NB4 (cell line): ENCODE measurements around the gene KCNIP2.
A peak's percentile ranks its signal among the peaks of the same experiment; 100 is the strongest.

Source experiments
- DNase-seq: peaks from one replicate; pipeline ENCODE4 v3.0.0; 2010; ENCODE audit warnings: low read depth
- H3K4me3 ChIP-seq: one replicate; pipeline ENCODE4 v1.5.1; 2011; ENCODE audit warnings: mild to moderate bottlenecking, low read depth, low read length, moderate library complexity
- MAX ChIP-seq: IDR thresholded peaks from 2 replicates; pipeline ENCODE4 v1.6.1; 2011; ENCODE audit warnings: low read depth, low read length
- MYC ChIP-seq: IDR thresholded peaks from 2 replicates; pipeline ENCODE4 v1.6.1; 2011; ENCODE audit warnings: low read depth, low read length
- POLR2A ChIP-seq: IDR thresholded peaks from 2 replicates; pipeline ENCODE4 v1.6.1; 2011; ENCODE audit warnings: mild to moderate bottlenecking; ENCODE audit not compliant: insufficient read length; ENCODE audit errors: extremely low read depth
- TF ChIP-seq, protein P1 (sequence below): IDR thresholded peaks from one replicate; pipeline ENCODE4 v1.5.1; 2012; ENCODE audit warnings: low read depth, low read length

KCNIP2 gene

DNA sequence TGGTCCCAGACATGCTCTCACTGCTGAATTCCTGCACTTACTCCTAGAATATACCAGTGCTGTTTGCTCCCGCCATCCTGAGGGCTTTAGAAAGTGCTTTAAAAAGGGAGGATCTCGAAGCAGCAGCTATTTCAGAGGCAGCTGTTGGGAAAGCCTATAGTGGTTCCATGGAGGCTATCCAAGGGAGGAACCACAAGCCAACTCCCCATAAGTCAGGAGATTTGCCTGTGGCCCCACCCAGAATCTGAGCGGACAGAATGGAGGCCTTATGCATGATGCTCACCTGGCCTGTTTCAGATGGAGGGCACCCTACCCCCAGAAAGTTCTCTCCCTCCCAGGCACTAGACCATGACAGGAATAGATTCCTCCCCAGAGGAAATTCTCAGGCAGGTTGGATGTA lies 2.3 kb upstream of the KCNIP2 start:
- DNase-seq, result no peak
- TF ChIP-seq POLR2A (no peak), MAX (no peak), MYC (no peak)
- TF ChIP-seq, protein P1, sequence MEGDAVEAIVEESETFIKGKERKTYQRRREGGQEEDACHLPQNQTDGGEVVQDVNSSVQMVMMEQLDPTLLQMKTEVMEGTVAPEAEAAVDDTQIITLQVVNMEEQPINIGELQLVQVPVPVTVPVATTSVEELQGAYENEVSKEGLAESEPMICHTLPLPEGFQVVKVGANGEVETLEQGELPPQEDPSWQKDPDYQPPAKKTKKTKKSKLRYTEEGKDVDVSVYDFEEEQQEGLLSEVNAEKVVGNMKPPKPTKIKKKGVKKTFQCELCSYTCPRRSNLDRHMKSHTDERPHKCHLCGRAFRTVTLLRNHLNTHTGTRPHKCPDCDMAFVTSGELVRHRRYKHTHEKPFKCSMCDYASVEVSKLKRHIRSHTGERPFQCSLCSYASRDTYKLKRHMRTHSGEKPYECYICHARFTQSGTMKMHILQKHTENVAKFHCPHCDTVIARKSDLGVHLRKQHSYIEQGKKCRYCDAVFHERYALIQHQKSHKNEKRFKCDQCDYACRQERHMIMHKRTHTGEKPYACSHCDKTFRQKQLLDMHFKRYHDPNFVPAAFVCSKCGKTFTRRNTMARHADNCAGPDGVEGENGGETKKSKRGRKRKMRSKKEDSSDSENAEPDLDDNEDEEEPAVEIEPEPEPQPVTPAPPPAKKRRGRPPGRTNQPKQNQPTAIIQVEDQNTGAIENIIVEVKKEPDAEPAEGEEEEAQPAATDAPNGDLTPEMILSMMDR, result no peak
- no peak overlapping the region for H3K4me3 ChIP-seq

DNA sequence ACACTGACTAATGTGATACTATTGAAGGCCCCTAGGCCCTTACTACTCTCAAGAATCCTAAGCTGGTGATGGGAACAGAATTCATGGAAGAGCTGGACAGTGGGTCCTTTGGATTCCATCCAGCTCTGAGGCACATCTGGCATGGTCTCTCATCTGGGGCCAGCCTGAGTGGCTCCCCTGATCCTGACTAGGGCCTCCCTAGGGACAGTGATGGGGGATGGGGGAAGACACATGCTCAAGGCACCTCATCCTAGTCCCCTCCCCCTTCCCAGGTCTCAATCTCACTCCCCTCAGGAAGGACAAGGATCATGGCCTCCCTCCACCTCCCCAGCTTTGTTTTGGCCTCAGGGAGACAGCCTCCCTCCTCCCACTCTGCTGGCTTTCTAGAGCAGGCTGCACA lies 1.8 kb downstream of the KCNIP2 start:
- TF ChIP-seq POLR2A, result no peak
- TF ChIP-seq, protein P1, result no peak
- TF ChIP-seq MYC, result no peak
- TF ChIP-seq MAX, result no peak
- DNase-seq, result no peak
- H3K4me3 ChIP-seq, result no peak overlapping the region

- TF ChIP-seq, protein P1, result peak; percentile 97
- TF ChIP-seq MAX, result peak; percentile 75
- no peak for TF ChIP-seq POLR2A
- peak; percentile 88 for DNase-seq
- H3K4me3 ChIP-seq, result no peak overlapping the region
Measured at GRCh38 chr10:101840741-101841453, 2.7 kb downstream of the KCNIP2 start.

GRCh38 chr10:101840102-101840684 lies 3.4 kb downstream of the KCNIP2 start:
- no peak overlapping the region for H3K4me3 ChIP-seq
- DNase-seq, result no peak
- TF ChIP-seq, protein P1, result no peak
- TF ChIP-seq MAX, result no peak
- no peak for TF ChIP-seq MYC
- TF ChIP-seq POLR2A, result no peak

DNA sequence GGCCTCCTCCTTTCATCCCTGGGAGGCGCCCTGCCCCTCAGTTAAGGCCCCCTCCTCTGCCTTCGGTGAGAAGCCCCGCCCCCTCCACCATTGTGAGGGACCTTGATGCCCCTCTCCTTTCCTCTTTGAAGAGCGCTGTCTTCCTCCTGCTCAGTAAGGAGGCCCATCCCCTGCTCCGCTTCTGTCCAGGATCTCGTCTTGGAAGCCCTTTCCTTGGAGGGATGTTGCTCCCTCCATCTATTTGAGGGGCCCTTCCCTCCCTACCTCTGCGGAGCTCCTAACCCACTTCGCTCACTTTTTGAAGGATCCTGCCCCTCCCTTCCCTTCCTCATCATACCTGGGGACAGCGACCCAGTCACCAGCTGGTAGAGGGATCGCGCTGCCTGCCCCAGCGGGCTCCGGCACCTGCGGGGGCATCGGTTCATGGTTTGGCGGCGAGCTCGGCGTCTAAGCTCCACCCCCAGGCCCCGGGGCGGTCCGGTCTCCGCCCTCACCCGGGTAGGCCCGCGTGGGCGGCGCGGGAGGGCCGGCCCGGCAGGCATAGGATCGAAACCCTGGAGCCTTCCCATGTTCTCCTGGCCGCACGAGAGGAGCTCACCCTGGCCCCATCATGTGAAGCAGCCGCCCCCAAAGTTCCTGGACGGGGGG lies 4.1 kb downstream of the KCNIP2 start:
- no peak for DNase-seq
- TF ChIP-seq MYC (no peak), POLR2A (no peak), MAX (no peak)
- TF ChIP-seq, protein P1, result no peak
- no peak overlapping the region for H3K4me3 ChIP-seq
